Inflammatory macrophage treated with lipopolysaccharide for 4 hours (primary cell): ENCODE measurements around the gene LSMEM2.
"Not testable (repeated sequence)": the region's sequence is repeated elsewhere in the genome, so short reads cannot be mapped to it uniquely, and the experiment has no call there.

Experiments
- DNase-seq: peaks from one replicate; pipeline ENCODE4 v3.0.0-alpha.2; 2020

Gene LSMEM2

DNA sequence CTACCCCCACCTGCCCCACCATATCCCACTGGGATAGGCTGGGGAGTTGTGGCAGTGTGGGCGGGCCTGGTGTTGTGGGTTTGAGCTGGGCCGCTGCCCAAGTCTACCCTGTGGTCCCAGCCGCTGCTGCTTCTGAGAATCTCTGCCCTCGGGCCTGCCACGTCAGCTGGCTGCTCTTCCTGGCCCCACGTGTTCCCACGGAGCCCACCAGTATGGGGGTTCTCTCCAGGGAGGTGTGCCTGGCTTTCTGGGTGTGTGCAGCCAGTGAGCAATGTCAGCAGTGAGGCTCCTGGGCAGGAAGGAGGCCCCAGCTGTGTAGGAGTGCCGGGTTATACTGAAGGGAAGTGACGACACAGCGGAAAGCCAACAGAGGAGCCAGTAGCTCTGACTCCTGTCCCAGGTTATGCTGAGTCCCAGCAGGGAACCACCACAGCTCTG, 32.4 kb upstream of the LSMEM2 start:
- peak; percentile 91 for DNase-seq

DNA sequence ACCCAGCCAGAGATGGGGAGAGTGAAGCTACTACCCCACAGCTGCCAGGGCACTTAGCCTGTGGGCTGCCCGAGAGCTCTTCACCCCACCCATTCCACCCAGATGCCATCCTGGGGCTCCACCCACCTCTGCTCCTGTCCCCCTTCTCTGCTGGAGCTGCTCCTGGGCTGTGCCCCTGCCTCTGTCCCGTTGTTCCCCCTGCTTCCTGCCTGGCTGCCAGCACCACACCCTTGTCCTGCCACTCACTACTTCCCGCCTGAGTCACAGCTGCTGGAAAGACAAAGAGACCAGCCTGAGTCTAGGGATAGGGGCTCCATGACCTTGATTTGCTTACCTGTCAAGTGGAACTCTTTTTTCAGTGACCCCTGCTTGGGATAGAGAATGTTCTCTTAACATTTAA, 30.5 kb upstream of the LSMEM2 start:
- peak; percentile 43 for DNase-seq

DNA sequence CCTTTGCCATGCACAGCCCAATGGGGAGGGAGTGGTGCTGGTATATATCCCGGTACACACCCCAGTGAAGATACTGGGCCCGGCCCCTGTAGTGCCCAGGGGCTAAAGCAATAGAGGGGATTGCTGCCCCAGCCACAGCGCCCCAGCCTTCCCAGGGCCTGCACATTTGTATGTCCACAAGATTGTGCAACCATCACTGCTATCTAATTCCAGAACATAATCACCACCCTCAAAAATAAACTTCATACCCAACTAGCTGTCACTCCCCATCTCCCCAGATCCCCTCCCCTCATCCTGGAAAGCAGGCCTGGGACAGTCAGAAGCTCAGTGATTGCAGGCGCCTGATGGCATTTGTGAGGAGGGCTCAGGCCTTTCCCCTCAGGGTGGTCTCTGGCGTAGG, 29.4 kb upstream of the LSMEM2 start:
- no peak for DNase-seq

DNA sequence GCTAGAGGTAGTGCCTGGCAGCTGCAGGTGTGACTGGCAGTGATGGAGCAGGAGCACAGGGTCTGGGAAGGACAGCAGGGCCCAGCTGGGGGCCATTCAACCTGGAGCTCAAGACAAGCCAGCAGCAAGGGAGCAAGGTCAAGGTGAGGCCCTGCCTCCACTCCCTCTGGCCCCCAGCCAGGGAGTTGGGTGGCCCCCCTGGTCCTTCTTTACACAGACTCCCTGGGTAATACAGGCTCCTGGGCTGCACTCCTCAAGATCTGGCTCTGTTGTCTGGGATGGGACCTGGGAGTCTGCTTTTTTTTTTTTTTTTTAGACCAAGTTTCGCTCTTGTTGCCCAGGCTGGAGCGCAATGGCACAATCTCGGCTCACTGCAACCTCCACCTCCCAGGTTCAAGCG, 28.4 kb upstream of the LSMEM2 start:
- DNase-seq = no peak

DNA sequence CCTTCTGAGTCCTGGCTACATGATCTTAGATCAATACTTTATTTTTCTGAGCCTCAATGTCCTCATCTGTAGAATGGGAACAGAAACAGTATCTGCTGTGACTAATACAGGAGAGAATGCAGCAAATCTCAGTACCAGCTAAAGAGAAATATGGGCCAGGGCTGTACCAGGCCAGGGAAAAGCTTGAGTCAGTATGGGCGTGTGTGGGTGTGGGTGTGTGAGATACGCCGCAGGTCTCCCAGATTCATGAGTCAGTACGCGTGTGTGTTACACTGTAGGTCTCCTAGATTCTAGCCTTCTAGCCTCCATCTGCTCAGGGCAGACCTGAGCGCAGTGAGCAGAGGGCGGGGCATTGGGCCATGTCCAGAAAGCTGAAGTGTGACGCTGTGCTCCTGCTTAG, 27.7 kb upstream of the LSMEM2 start:
- peak; percentile 70 for DNase-seq

DNA sequence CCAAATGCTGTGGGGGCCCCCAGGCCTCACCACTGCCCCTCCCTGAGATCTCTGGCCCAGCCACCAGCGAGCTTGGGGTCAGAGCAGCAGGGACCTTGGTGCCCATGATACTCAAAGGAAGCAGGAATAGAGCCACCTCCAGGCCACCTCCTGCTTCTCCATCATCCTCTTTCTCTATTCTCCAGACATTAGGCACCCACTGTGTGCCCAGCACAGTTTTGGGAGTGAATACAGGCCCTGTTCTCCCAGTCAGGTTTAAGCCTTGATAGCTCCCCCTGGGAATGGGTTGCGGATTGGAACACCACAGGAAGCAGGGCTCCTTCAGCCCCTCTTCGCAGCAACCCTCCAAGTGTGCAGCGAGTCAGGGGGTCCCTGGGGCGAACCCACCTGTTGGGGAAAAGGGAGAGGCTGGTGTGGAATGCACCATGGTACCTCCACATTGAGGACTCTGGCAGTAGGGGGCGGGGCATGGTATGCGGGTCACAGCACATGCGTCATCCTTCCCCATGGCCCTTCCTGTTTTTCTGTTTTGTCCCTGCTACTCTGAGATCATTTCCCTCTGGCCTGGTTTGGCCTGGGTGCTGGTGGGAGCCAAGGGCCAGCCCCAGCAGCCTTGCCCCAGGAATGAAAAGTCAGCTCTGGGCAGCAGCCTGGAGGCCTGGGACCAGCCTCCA, 24.2 kb upstream of the LSMEM2 start:
- DNase-seq = peak; percentile 90

DNA sequence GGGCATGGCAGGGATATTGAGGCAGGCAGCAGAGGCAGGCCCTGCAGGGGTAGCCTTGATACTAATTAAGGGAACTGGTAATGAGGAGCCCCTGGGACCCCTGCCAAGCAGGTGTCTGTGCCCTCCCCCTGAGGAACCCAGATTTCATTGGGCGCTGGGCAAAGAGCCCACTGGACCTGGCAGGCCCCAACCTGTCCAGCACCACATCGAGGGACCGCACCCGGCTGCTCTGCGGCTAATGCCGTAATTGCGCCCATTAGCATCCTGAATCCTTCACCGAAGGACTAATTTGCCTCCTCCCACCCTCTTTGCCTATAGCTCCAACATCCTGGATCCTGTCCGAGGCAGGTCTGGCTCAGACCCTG, 23.7 kb upstream of the LSMEM2 start:
- DNase-seq = no peak

DNA sequence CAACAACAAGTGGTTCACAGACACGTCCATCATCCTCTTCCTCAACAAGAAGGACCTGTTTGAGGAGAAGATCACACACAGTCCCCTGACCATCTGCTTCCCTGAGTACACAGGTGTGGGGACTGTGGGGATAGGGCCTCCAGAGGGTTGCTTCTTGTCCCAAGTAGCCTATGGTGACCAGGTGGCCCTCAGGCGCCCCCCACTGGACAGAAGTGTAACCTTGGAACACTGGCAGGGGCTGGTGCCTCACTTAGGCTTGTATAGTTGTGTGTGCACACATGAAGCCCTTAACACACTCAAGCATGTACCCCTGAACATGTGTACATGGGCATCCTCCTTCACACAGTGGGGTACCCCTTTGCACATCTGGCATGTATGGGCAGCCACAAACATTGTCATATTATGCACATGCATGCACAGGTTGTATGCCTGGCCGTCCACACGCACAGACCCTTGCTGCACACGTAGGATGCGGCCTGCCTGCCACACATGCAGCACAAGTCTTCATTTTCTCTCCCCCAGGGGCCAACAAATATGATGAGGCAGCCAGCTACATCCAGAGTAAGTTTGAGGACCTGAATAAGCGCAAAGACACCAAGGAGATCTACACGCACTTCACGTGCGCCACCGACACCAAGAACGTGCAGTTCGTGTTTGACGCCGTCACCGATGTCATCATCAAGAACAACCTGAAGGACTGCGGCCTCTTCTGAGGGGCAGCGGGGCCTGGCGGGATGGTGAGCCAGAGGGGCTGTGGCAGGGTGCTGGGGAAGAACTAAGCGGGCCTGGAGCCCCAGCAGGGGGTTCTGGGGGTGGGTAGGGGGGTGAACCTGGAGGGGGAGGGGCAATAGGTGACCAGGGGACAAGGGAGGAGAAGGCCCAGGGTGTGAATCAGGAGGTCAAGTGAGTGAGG, 21.7 kb upstream of the LSMEM2 start:
- no peak for DNase-seq

DNA sequence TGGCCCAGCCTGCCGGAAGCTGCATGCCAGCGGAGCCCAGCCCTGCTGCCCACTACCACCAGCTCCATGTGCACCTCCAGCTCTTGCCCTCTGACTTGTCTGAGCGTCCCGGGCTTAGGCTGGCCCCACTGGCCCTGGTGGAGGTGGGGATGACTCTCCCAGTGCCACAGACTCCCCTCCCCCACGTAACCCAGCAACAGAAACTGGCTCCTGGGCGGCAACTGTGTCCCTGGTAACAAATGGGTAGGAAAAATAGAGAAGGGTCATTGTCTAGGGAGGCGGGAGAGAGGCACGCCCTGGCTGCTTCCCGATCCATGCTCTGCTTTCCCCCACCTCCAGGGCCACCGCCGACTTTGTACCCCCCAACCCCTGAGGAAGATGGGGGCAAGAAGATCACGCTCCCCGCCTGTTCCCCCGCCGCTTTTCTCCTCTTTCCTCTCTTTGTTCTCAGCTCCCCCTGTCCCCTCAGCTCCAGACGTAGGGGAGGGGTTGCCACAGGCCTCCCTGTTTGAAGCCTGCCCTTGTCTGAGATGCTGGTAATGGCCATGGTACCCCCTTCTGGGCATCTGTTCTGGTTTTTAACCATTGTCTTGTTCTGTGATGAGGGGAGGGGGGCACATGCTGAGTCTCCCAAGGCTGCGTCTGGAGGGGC, 20.7 kb upstream of the LSMEM2 start:
- no peak for DNase-seq

DNA sequence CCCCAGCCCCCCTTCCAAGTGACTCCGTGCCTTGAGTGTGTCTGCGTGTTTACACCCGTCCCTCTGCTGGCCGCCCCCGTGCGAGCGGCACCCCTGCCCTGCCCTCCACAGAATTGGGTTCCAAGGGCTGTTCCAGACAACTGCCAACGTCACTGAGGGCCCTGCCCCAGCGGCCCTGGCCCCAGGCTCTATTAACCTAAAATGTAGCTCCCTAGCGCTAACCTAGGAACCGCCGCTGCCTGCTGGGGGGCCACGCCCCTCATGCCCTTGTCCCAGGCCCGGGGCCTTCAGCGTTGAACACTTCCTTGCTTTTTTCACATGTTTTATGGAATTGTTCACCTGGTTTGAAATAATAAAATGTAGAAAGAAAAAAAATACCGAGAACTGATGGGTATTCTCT, 19.9 kb upstream of the LSMEM2 start:
- no peak for DNase-seq

DNA sequence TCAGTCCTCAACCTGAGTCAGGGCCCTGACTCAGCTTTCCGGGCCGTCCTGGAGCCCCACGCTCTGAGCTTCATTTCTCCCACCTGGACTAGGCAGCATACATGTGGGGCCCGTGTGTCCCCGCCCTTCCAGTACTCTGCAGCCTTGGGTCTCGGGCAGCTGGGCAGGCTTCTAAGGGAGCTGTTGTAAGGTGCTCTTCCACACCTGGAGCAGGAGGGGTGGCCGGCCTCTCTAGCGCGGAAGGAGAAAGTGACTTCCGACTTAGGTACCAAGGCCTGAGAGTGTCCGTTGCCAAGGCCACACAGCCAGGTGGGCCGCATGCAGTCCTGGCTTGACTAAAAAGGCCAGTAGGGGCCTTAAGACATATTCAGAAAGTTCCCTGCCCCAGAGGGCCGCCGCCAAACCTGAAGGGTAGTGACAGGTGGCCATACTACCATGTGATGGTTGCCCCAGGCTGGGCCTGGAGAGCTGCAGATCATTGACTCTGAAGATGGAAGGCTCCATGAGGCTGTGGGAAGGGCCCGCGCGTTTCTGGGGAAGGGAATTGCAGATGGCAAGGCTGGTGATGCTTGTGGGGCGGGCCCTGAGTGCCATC, 19.4 kb upstream of the LSMEM2 start:
- no peak for DNase-seq

DNA sequence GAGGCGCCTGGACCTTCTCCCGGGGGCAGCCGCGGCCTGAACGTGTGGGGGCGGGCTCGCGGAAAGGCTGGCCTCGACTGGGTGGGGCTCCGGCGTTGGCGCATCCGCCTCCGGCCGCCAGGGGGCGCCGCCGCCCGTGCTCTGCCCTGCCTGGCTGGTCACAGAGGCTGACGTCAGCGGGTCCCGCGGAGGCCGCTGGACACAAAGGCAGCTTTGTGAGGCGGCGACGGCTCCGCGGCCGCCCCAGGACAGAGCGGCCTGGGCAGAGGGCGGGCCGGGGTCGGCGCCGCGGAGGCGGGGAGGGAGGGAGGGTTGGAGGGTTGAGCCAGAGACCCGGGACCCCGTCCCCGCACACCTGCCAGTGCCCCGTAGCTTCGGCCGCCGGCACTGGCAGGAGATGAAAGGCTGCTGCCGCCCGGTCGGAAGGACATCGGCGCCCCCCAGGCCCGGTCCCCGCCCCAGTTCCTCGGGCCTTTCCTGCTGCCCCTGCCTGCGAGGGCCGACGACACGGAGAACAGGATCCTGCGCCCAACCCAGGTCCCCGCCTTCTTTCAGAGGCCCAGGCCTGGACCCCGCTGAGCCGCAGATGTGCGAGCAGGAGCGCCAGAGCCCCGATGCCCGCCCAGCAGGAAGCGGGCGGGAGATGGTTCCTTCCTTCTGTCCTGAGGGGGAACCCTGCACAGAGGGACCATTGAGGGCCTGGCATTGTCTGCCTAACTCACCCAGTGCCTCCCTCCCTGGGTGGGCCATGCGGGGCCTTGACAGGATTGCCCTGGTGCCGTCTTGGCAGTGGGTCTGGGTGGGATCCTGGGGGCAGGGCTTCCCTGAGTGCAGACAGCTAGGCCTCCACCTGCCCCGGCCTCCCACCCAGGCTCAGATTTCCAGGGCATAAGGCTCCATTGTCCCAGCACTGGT, 18.6 kb upstream of the LSMEM2 start:
- DNase-seq = peak; percentile 90

DNA sequence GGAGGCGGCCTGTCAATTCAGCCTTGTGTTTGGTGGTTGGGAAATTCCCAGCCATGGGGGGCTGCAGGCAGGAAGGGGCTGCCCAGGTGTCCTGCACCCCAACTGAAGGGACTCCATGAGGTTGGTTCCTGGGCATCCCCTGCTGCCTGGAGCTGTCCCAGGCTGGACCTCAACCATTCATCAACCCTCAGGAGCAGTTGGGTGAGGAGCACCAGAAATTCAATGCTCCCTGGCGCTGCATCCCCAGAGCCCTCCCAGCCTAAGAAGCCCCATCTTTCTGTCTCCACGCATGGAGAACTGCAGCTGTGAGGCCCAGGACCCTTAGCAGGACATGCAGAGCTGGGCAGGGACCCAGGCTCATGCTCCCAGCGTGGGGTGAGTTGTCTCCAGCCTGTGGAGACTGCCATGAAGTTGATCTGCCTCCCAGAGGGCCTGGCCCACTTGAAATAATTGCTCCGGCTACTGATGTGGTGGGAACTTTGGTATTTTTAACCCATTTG, 17.9 kb upstream of the LSMEM2 start:
- DNase-seq = no peak

DNA sequence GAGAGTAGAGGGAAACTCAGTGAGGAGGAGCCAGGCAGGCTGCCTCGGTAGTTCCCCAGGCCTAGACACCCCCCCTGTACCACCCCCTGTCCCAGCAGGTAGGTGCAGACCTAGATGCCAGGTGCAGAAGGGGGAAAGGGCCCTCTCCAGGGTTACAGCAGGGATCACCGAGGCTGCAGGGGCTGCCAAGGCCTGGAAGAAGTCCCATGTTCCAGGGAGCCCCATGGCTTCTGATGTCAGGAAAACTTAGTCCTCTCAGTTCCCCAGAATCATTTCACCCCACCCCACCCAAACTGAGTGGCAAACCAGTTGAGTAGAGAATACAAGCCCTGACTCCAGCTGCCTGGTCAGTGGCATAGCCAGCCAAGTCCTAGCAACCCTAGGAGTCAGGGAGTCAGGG, 17.4 kb upstream of the LSMEM2 start:
- no peak for DNase-seq

DNA sequence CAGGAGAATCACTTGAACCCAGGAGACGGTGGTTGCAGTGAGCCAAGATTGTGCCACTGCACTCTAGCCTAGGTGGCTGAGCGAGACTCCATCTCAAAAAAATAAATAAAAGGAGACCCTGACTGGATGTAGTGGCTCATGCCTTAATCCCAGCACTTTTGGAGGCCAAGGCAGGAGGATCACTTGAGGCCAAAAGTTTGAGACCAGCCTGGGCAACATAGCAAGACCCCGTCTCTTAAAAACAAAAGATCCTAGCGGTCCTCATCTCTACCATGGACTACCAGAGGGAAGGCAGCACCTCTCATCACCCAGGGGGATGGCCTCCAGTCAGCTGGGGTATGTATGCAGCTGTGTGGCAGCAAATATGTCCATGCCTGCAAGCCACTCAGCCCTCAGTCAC, 16.7 kb upstream of the LSMEM2 start:
- DNase-seq = not testable (repeated sequence)

DNA sequence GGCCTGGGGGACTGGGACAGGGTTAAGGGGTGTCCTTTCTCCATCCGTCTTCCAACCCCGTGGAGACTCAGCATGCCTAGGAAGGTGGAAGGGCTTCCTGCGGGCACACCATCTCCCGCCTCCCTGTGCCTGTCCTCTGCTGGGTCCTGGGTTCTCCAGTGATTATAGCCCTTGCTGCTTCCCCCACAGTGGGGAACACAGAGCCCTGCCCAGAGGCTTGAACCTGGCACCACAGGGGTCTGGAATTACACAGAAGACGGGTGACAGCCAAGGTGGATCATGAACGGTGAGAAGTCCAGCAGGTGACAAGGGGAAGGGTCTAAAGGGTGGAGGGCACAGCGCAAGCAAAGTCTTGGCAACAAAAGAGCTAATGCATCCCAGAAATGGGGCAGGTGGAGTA, 16.1 kb upstream of the LSMEM2 start:
- no peak for DNase-seq

DNA sequence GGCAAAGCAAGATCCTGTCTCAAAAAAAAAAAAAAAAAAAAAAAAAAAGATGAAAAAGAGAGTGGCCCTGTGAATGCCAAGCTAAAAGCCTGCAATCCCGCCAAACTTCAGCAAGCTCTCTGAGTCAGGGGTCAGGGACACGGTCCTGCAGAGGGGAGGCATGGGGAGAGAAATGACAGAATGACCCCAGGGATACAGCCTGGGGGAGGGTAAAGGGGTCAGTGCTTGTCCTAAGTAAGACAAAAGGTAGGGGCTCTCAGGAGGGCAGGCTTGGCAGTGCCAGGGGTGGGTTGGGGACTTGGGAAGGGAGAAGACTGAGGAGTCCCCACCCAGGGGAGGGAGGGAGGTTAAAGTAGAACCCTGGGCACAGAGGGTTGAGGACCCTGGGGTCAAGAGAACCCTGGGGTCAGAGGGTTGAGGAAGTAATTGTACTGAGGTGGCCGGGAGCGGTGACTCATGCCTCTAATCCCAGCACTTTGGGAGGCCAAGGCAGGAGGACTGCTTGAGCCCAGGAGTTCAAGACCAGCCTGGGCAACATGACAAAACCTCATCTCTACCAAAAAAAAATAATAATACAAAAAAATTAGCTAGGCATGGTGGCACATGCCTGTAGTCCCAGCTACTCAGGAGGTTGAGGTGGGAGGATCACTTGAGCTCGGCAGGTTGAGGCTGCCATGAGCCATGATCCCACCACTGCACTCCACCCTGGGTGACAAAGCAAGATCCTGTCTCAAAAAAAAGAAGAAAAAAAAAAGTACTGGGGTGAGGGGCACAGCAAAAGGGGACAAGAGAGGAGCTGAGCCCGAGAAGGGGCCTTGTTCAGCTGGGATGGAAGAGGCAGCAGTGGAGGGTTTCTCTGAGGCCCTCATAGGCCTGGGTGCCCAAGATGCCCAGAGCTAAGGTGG, 15.2 kb upstream of the LSMEM2 start:
- DNase-seq = no peak

DNA sequence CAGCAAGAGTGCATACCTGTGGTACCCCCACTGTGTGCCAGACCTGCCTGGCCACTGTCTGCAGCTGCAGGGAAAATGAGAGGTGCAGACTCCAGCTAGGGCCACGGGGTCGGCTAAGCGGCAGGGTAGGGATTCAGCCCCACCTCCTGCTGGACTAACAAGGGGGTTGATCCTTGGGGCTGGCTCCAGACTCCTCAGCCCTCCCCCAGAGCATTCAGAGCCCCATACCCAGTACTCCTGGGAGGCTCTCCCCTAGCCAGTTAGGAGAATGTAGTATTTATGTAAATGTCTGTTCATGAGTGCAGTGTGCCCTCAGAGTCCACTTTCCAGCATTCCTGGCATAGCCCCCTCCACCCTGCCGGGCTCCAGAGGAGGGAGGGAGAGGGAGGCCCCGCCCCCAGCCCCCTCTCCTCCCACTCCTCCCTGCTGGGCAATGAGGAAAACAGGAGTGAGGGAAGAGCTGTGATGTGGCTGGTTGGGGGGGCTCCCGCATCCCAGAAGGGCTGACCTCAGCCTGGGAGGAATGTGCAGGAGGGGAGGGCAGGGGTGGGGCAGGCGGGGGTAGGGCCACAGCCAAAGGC, 14.4 kb upstream of the LSMEM2 start:
- DNase-seq = no peak

DNA sequence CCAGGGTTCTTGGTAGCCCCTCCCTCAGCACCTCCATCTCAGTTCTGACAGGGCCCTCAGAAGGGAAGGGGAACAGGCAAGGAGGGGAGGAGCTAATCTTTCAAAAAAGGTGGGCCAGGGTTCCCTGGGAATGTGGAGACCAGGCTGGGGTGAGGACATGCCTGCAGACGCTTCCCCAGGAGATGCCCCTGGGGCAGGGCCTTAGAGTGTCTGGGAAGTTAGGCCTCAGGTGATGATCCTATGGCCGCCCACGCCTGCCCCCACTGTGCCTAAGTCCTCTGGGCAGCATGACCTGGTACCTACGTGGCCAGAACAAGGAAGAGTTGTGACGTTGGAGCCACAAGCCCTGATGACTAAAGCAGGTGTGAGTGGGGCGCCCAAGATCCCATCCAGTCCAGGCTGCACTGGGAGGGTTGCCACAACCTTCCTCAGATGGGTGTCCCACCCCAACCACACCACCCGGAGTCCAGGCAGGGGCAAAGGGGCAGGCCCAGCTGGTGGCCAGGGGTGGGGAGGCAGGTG, 13.9 kb upstream of the LSMEM2 start:
- no peak for DNase-seq

DNA sequence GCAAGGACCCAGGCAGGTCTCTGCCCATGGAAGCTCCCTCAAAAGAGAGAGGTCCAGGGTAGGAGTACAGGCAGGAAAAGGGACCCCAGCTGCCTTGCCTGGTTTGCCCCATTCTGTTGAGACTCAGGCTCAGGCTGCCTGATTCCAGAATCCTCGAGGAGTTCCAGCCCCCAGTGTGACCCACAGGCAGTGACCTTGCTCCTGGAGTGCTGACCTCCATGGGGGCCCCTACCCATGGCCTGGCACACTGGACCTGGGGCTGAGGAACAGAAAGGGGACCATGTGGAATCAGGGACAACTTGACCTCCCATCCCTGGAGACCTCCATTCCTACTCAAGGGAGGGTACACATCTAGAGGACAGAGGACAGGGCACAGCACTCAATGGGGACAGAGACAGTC, 13.3 kb upstream of the LSMEM2 start:
- DNase-seq = no peak
